H9 (cell line): ENCODE results near the gene FOXJ3. TPM values are rescaled to one million over a fixed set of nuclear protein-coding genes. Genes with fewer than 3 reads are reported as not detected.

ENCODE experiments used
- DNase-seq: peaks from one replicate; pipeline ENCODE4 v3.0.0-alpha.2; 2017
- H2AFZ ChIP-seq: one replicate; pipeline ENCODE4 v1.6.1; 2013; ENCODE audit warnings: mild to moderate bottlenecking, low read length, control low read depth, moderate library complexity
- H2AK5ac ChIP-seq: 2 replicates; pipeline ENCODE4 v1.6.1; 2013; ENCODE audit warnings: low read length, control low read depth, mixed read lengths; ENCODE audit not compliant: insufficient read length
- H2BK120ac ChIP-seq: one replicate; pipeline ENCODE4 v1.6.1; 2013; ENCODE audit warnings: low read depth, mild to moderate bottlenecking, low read length, control low read depth, inconsistent platforms; ENCODE audit not compliant: poor library complexity, severe bottlenecking
- H2BK12ac ChIP-seq: 2 replicates; pipeline ENCODE4 v1.6.1; 2013; ENCODE audit warnings: low read length, control low read depth, mixed read lengths, low read depth; ENCODE audit not compliant: insufficient read length
- H2BK15ac ChIP-seq: 2 replicates; pipeline ENCODE4 v1.6.1; 2013; ENCODE audit warnings: low read depth, low read length, control low read depth
- H2BK20ac ChIP-seq: one replicate; pipeline ENCODE4 v1.6.1; 2013; ENCODE audit warnings: low read depth, mild to moderate bottlenecking, low read length, control low read depth, inconsistent platforms; ENCODE audit not compliant: poor library complexity, severe bottlenecking
- H2BK5ac ChIP-seq: 2 replicates; pipeline ENCODE4 v1.6.1; 2013; ENCODE audit warnings: low read length, control low read depth, mixed read lengths; ENCODE audit not compliant: insufficient read length
- H3K14ac ChIP-seq: 2 replicates; pipeline ENCODE4 v1.6.1; 2013; ENCODE audit warnings: low read length, control low read depth; ENCODE audit not compliant: insufficient read depth
- H3K18ac ChIP-seq: 2 replicates; pipeline ENCODE4 v1.6.1; 2013; ENCODE audit warnings: low read depth, mild to moderate bottlenecking, mixed read lengths, low read length, control low read depth; ENCODE audit not compliant: insufficient read length
- H3K23ac ChIP-seq: 2 replicates; pipeline ENCODE4 v1.6.1; 2013; ENCODE audit warnings: low read length, control low read depth, mixed read lengths, low read depth; ENCODE audit not compliant: insufficient read length
- H3K23me2 ChIP-seq: 2 replicates; pipeline ENCODE4 v1.6.1; 2013; ENCODE audit warnings: low read depth, mild to moderate bottlenecking, mixed read lengths, low read length, control low read depth; ENCODE audit not compliant: insufficient read length, poor library complexity, severe bottlenecking
- H3K27ac ChIP-seq: 2 replicates; pipeline ENCODE4 v1.5.1; 2013; ENCODE audit warnings: low read length, control low read depth, mixed read lengths, low read depth; ENCODE audit not compliant: insufficient read length
- H3K27me3 ChIP-seq: 2 replicates; pipeline ENCODE4 v1.6.1; 2013; ENCODE audit warnings: low read length, control low read depth, inconsistent platforms; ENCODE audit not compliant: insufficient read depth
- H3K4ac ChIP-seq: 2 replicates; pipeline ENCODE4 v1.6.1; 2013; ENCODE audit warnings: low read depth, mild to moderate bottlenecking, control low read depth, inconsistent platforms, low read length, moderate library complexity
- H3K4me1 ChIP-seq: 2 replicates; pipeline ENCODE4 v1.6.1; 2013; ENCODE audit warnings: low read length, control low read depth, inconsistent platforms; ENCODE audit not compliant: insufficient read depth
- H3K4me2 ChIP-seq: 2 replicates; pipeline ENCODE4 v1.6.1; 2013; ENCODE audit warnings: low read length, control low read depth, mixed read lengths; ENCODE audit not compliant: insufficient read length, insufficient read depth
- H3K56ac ChIP-seq: 2 replicates; pipeline ENCODE4 v1.6.1; 2013; ENCODE audit warnings: low read depth, mild to moderate bottlenecking, mixed read lengths, low read length, control low read depth; ENCODE audit not compliant: insufficient read length
- H3K79me1 ChIP-seq: 2 replicates; pipeline ENCODE4 v1.6.1; 2013; ENCODE audit warnings: low read depth, mild to moderate bottlenecking, moderate library complexity, low read length, control low read depth, inconsistent platforms; ENCODE audit not compliant: insufficient read depth, poor library complexity, severe bottlenecking
- H3K79me2 ChIP-seq: 2 replicates; pipeline ENCODE4 v1.6.1; 2013; ENCODE audit warnings: low read length, control low read depth, inconsistent platforms; ENCODE audit not compliant: insufficient read depth
- H3K9ac ChIP-seq: 2 replicates; pipeline ENCODE4 v1.6.1; 2013; ENCODE audit warnings: low read length, control low read depth, mixed read lengths; ENCODE audit not compliant: insufficient read length; ENCODE audit errors: extremely low read depth
- H3K9me3 ChIP-seq: one replicate; pipeline ENCODE4 v1.6.1; 2013; ENCODE audit warnings: low read depth, low read length, inconsistent platforms; ENCODE audit not compliant: control insufficient read depth
- H3T11ph ChIP-seq: one replicate; pipeline ENCODE4 v1.6.1; 2013; ENCODE audit warnings: mild to moderate bottlenecking, low read length, control low read depth, inconsistent platforms
- H4K20me1 ChIP-seq: one replicate; pipeline ENCODE4 v1.6.1; 2013; ENCODE audit not compliant: control insufficient read depth, insufficient read length, insufficient read depth
- H4K5ac ChIP-seq: 2 replicates; pipeline ENCODE4 v1.6.1; 2013; ENCODE audit warnings: low read depth, mild to moderate bottlenecking, mixed read lengths, low read length, control low read depth; ENCODE audit not compliant: insufficient read length
- H4K8ac ChIP-seq: replicated peaks from 2 replicates; pipeline ENCODE4 v1.6.1; 2013; ENCODE audit warnings: low read length, control low read depth, mixed read lengths, low read depth; ENCODE audit not compliant: insufficient read length
- H4K91ac ChIP-seq: 2 replicates; pipeline ENCODE4 v1.6.1; 2013; ENCODE audit warnings: low read depth, mild to moderate bottlenecking, moderate library complexity, mixed read lengths, low read length, control low read depth; ENCODE audit not compliant: insufficient read length
- H3K27ac Mint-ChIP-seq, 3 experiments: 2 replicates in 2 of 3; 3 replicates in 1 of 3; pipeline ENCODE4 v1.8.0; 2020 to 2021; ENCODE audit warnings: mixed read lengths in 3 of 3, mild to moderate bottlenecking in 1 of 3, moderate library complexity in 1 of 3
- H3K27me3 Mint-ChIP-seq: 2 replicates; pipeline ENCODE4 v1.8.0; 2021; ENCODE audit warnings: low read depth, mild to moderate bottlenecking, moderate library complexity, mixed read lengths
- H3K36me3 Mint-ChIP-seq, 3 experiments: 2 replicates in 2 of 3; 3 replicates in 1 of 3; pipeline ENCODE4 v1.8.0; 2020 to 2021; ENCODE audit warnings: low read depth in 3 of 3, mixed read lengths in 3 of 3; ENCODE audit not compliant: insufficient read depth in 1 of 3
- H3K4me1 Mint-ChIP-seq, 2 experiments: 2 replicates each; pipeline ENCODE4 v1.8.0; 2020; ENCODE audit warnings: mixed read lengths in 2 of 2
- H3K4me3 Mint-ChIP-seq, 2 experiments: 2 replicates in 1 of 2; 3 replicates in 1 of 2; pipeline ENCODE4 v1.8.0; 2020 to 2021; ENCODE audit warnings: mild to moderate bottlenecking in 2 of 2, mixed read lengths in 2 of 2, moderate library complexity in 1 of 2
- H3K9me3 Mint-ChIP-seq, 2 experiments: 2 replicates in 1 of 2; 3 replicates in 1 of 2; pipeline ENCODE4 v1.8.0; 2020; ENCODE audit warnings: mild to moderate bottlenecking in 2 of 2, mixed read lengths in 2 of 2, moderate library complexity in 1 of 2
- WGBS: extraction: QIAGEN DNeasy Blood & Tissue Kit; methylation state at CpG from one replicate; pipeline ENCODE4 v1.1.7; 2013; ENCODE audit warnings: missing lambda C conversion rate, low lambda C conversion rate, mixed read lengths; ENCODE audit not compliant: insufficient read length; ENCODE audit errors: extremely low coverage; 5-methylcytosine and 5-hydroxymethylcytosine counted together
- total RNA-seq: library from RNA; stranded (reverse); gene quantifications from 2 replicates; pipeline ENCODE4 v1.2.1, GENCODE V29; 2021
- TF ChIP-seq, protein P1 (sequence below): fragments of 200-600 bp; sonication (generic); conservative IDR thresholded peaks from 3 replicates; pipeline ENCODE4 v1.8.0; 2021; ENCODE audit warnings: antibody characterized with exemption, mild to moderate bottlenecking

The FOXJ3 gene
- total RNA-seq, 1 experiment from 2014 or later: 49.9 TPM

- Histone ChIP-seq H2BK12ac (no peak overlapping the region), H3K4me2 (no peak overlapping the region), H3K27ac (no peak overlapping the region), H3K79me2 (peaks cover 52% of the 10 kb centered on the region; the same call in 1 of the 2 replicates), H3K9me3 (no peaks in the 10 kb centered on the region), H3K4ac (no peak overlapping the region), H3K23me2 (peaks cover 12% of the 10 kb centered on the region), H3K23ac (no peak overlapping the region), H2BK20ac (no peak overlapping the region), H3K27me3 (no peaks in the 10 kb centered on the region), H2BK15ac (no peak overlapping the region), H2AK5ac (no peak overlapping the region), H4K5ac (no peak overlapping the region), H4K20me1 (no peaks in the 10 kb centered on the region), H4K91ac (no peak overlapping the region), H2AFZ (no peak overlapping the region), H3K14ac (no peak overlapping the region), H3K56ac (no peak overlapping the region), H3K18ac (no peak overlapping the region), H4K8ac (no peak overlapping the region), H2BK120ac (no peak overlapping the region), H3T11ph (no peak overlapping the region), H3K79me1 (peaks cover 3% of the 10 kb centered on the region), H3K4me1 (no peaks in the 10 kb centered on the region), H3K9ac (no peak overlapping the region), H2BK5ac (no peak overlapping the region)
- no peak for DNase-seq
- Mint-ChIP-seq H3K4me1 (peaks cover 38 to 47% of the 10 kb centered on the region in 2 experiments), H3K36me3 (no peaks in the 10 kb centered on the region), H3K27me3 (peaks cover under 1% of the 10 kb centered on the region), H3K27ac (0 out of 7 replicates have a peak overlapping the region, but pooled peaks of 1 of the 3 experiments have one; percentile 4), H3K4me3 (peak overlapping the region; percentile 76 to 94; a peak in 4 of 5 replicates), H3K9me3 (no peaks in the 10 kb centered on the region)
- no CpG with 5 or more reads among the region's 6 CpGs for WGBS
- TF ChIP-seq, protein P1, sequence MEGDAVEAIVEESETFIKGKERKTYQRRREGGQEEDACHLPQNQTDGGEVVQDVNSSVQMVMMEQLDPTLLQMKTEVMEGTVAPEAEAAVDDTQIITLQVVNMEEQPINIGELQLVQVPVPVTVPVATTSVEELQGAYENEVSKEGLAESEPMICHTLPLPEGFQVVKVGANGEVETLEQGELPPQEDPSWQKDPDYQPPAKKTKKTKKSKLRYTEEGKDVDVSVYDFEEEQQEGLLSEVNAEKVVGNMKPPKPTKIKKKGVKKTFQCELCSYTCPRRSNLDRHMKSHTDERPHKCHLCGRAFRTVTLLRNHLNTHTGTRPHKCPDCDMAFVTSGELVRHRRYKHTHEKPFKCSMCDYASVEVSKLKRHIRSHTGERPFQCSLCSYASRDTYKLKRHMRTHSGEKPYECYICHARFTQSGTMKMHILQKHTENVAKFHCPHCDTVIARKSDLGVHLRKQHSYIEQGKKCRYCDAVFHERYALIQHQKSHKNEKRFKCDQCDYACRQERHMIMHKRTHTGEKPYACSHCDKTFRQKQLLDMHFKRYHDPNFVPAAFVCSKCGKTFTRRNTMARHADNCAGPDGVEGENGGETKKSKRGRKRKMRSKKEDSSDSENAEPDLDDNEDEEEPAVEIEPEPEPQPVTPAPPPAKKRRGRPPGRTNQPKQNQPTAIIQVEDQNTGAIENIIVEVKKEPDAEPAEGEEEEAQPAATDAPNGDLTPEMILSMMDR: no peak
These were observed 2.2 kb downstream of the FOXJ3 start for GRCh38 chr1:42332877-42333276.
